ENCODE results near the gene ACO1.

Gene ACO1

GRCh38 chr9:32406046-32406445 is 21.6 kb downstream of the ACO1 start:
- Histone ChIP-seq H3K9me3 (ENCODE audit: control insufficient read depth, insufficient read depth, low read depth, low read length) (no peaks in the 10 kb centered on the region), H3K36me3 (ENCODE audit: control insufficient read depth in 2 of 2, insufficient read depth in 1 of 2, low read length in 2 of 2) (peaks cover 4 to 53% of the 10 kb centered on the region in 2 experiments; a peak in 2 of 3 replicates), H3K27ac (ENCODE audit: extremely low read depth, low read depth, low read length) (no peak overlapping the region), H3K4me1 (ENCODE audit: control insufficient read depth, insufficient read depth, low read length) (no peaks in the 10 kb centered on the region), H3K4me3 (ENCODE audit: low read depth, low read length) (no peak overlapping the region)
- TF ChIP-seq CTCF (tag by site-specific recombination; IDR thresholded peaks at IDR 0.05) (no peak), ZEB2 (tag by site-specific recombination; IDR thresholded peaks at IDR 0.05) (no peak), ZNF596 (tag by site-specific recombination; IDR thresholded peaks at IDR 0.05) (no peak), ZBTB26 (tag by site-specific recombination; optimal IDR thresholded peaks at IDR 0.05) (no peak), ZNF830 (tag by site-specific recombination; IDR thresholded peaks at IDR 0.05; ENCODE audit: low read depth) (no peak), ZNF157 (tag by site-specific recombination; IDR thresholded peaks at IDR 0.05) (no peak), ZNF791 (tag by site-specific recombination; IDR thresholded peaks at IDR 0.05) (no peak), ZNF169 (tag by site-specific recombination; IDR thresholded peaks at IDR 0.05) (no peak), ZNF112 (tag by site-specific recombination; IDR thresholded peaks at IDR 0.05) (no peak), SP3 (tag by site-specific recombination; IDR thresholded peaks at IDR 0.05) (no peak)
- ChIA-PET CTCF (no interaction called here), POLR2A (no interaction called here)

GRCh38 chr9:32411753-32412152 is 27.3 kb downstream of the ACO1 start:
- H3K36me3 ChIP-seq (ENCODE audit: control insufficient read depth in 2 of 2, insufficient read depth in 1 of 2, low read length in 2 of 2) = peaks cover 0 to 47% of the 10 kb centered on the region in 2 experiments; a peak in 2 of 3 replicates
- no peak for TF ChIP-seq YY2 (tag by site-specific recombination; IDR thresholded peaks at IDR 0.05)
- TF ChIP-seq ZNF510 (tag by site-specific recombination; IDR thresholded peaks at IDR 0.05; ENCODE audit: insufficient replicate concordance) = no peak
- TF ChIP-seq KLF1 (tag by site-specific recombination; IDR thresholded peaks at IDR 0.05) = no peak
- no peak for TF ChIP-seq PBX3 (CRISPR knock-in tag; IDR thresholded peaks at IDR 0.05)
- no peaks in the 10 kb centered on the region for H3K4me1 ChIP-seq (ENCODE audit: control insufficient read depth, insufficient read depth, low read length)
- POLR2A ChIA-PET = no interaction called here
- H3K9me3 ChIP-seq (ENCODE audit: control insufficient read depth, insufficient read depth, low read depth, low read length) = no peaks in the 10 kb centered on the region
- H3K4me3 ChIP-seq (ENCODE audit: low read depth, low read length) = no peak overlapping the region
- H3K27ac ChIP-seq (ENCODE audit: extremely low read depth, low read depth, low read length) = no peak overlapping the region
- CTCF ChIA-PET = interaction anchor here (0.9 to 2.9 kb wide), 3 partner anchors 20 to 178 kb away, joined by 3 to 16 read pairs (median 4); partner anchors contain the start of gene RIGI

- POLR2A ChIA-PET = no interaction called here
- Histone ChIP-seq H3K4me3 (ENCODE audit: low read depth, low read length) (no peak overlapping the region), H3K4me1 (ENCODE audit: control insufficient read depth, insufficient read depth, low read length) (no peaks in the 10 kb centered on the region), H3K9me3 (ENCODE audit: control insufficient read depth, insufficient read depth, low read depth, low read length) (no peaks in the 10 kb centered on the region), H3K27ac (ENCODE audit: extremely low read depth, low read depth, low read length) (no peak overlapping the region), H3K36me3 (ENCODE audit: control insufficient read depth in 2 of 2, insufficient read depth in 1 of 2, low read length in 2 of 2) (peaks cover 0 to 44% of the 10 kb centered on the region in 2 experiments; a peak in 1 of 3 replicates)
- CTCF ChIA-PET = interaction anchor here (0.9 to 2.9 kb wide), 4 partner anchors 19 to 177 kb away, joined by 3 to 16 read pairs (median 4); partner anchors contain the start of gene RIGI
- TF ChIP-seq BCL11A (tag by site-specific recombination; IDR thresholded peaks at IDR 0.05; ENCODE audit: low read depth) (no peak), PATZ1 (tag by site-specific recombination; IDR thresholded peaks at IDR 0.05) (no peak), ZNF211 (tag by site-specific recombination; IDR thresholded peaks at IDR 0.05; ENCODE audit: low read depth) (no peak), PRDM1 (tag by site-specific recombination; IDR thresholded peaks at IDR 0.05) (no peak), AEBP2 (tag by site-specific recombination; IDR thresholded peaks at IDR 0.05; ENCODE audit: borderline replicate concordance) (no peak), ZNF175 (tag by site-specific recombination; IDR thresholded peaks at IDR 0.05) (no peak), ZNF140 (tag by site-specific recombination; IDR thresholded peaks at IDR 0.05) (no peak), ZNF610 (tag by site-specific recombination; IDR thresholded peaks at IDR 0.05; ENCODE audit: borderline replicate concordance) (no peak), ZNF341 (tag by site-specific recombination; IDR thresholded peaks at IDR 0.05; ENCODE audit: low read depth) (no peak), ZNF548 (tag by site-specific recombination; IDR thresholded peaks at IDR 0.05) (no peak), ZFHX2 (tag by site-specific recombination; conservative IDR thresholded peaks at IDR 0.05) (no peak), SP3 (tag by site-specific recombination; IDR thresholded peaks at IDR 0.05) (no peak), YY2 (tag by site-specific recombination; IDR thresholded peaks at IDR 0.05) (no peak), GLI4 (tag by site-specific recombination; IDR thresholded peaks at IDR 0.05) (no peak)
Observed at GRCh38 chr9:32412440-32412839, 28.0 kb downstream of the ACO1 start.
